Measurements from ENCODE around the gene SMO.

The SMO gene

DNA sequence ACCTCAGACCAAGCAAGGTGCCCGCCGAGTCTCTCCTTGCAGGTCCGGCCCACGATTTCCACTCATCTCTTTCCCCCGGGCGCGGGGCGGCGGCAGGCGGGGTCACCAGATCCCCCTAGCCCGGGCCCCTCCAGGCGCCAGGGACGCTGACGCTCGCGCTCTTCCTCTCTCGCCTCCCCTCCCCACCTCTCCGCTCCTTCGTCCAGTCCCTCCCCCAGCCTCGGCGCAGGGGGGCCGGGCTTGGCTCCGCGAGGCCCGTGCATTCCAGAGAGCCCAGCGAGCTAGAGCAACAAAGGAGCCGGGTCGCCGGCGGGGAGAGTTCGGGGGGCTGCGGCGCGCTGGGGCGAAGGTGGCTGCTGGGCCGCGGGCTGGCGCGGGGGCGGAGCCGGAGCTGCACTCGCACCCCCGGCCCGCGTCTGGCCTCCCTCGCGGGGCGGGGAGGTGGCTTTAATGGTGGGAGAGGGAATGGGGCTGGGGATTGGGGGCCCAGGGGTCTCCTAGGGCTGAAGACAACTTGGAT is at the start of gene SMO:
Gene SMO, plus strand, starts transcription at position 262 of the 520 bp plus-strand sequence. CDS start 519 bp downstream, outside the sequence.
- DNase-seq (ENCODE audit: low read depth): no peak

- no peak for DNase-seq (ENCODE audit: low read depth)
Measured at GRCh38 chr7:129143724-129144094, 44.7 kb upstream of the SMO start.

DNA sequence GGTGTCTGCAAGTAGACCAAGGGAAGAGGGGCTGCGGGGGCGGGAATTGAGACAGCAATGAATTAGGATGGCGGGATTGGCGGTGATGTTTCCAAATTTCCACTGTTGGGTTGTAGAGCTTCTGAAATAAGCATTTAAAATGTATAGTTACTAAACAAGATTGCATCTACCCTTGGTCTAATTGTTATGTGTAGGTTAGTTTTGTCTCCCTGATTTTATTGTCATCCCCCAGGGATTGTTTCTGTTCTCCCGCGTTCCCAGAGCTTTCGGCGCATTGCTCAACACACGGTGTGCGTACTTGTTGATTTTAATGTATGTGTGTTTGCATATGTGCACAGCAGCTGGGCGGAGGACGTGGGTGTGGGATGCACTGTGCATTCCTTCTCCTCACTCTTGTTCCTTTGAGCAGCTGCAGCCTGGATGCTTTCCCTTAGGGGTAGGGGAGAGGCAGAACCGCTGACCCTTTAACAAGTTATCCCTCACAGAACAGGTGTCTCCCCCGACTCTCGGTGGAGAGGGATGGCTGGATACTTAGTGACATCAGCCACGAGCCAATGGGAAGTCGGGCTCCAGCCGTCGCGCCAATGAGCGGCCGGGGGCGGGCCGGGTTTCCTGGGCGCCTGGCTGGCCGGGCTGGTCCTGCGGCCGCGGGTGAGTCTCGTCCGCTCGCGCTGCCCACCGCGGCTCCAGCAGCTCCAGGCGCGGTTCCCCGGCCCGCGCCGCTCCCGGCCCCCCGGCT is 44.2 kb upstream of the SMO start, which contains the start of gene TSPAN33:
Gene TSPAN33, plus strand, starts transcription at position 613 of the 739 bp plus-strand sequence. CDS start 274 bp downstream, outside the sequence.
- peak; percentile 41 for DNase-seq (ENCODE audit: low read depth)

DNA sequence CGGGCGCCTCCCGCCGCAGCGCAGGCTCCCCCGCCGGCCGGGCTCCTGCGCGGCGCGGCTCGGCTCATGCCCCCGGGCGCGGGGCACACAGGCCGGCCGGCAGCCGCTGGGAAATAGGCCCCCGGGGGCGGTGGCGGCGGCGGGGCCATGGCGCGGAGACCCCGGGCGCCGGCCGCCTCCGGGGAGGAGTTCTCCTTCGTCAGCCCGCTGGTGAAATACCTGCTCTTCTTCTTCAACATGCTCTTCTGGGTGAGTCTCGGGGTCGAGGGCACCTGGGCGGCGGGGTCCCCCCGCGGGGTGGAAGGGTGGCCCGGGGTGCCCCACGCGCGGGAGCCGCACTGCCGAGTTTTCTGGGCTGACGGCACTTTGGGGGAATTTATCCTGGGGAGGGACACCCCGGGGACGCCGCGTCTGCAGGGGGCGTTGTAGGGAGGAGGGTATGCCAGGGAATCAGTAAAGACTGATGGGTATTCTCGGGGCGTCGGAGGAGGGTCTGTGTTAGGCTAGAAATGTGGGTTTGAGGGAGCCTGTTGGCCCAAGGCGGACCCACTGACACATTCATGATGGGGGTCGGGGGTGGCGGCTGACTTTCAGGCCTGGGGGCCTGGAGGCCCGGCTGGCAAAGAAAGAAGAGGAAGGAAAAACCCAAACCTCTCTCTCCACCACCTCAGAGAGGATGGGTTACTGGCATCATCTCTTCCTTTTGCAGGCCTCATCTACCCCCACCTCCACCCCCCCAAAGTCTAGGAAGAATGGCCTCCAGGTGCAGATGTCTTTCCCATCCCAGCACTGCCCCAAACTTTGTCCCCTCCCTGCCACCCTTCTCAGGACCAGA is 43.4 kb upstream of the SMO start:
- DNase-seq (ENCODE audit: low read depth): no peak

- no peak for DNase-seq (ENCODE audit: low read depth)
Measured at GRCh38 chr7:129146237-129146979, 42.0 kb upstream of the SMO start.

DNA sequence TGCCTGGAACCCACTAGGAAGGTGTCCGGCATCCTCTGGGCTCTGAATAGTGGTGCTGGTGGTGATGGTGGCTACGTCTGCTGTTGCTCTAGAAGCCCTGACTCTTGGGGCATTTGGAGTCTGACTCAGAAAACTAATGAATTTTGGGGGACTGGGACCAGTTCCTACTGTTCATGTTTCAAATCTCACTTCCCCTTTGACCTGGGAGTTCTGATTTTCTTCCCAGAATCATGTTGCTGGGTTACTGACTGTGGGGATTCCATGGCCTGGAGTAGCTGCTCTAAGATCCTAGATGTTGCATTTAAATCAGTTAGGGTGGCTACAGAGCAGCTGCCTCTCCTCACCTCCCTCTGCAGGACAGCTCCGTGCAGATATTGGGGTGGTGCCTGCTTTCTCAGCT is 40.7 kb upstream of the SMO start:
- no peak for DNase-seq (ENCODE audit: low read depth)

GRCh38 chr7:129149511-129149910 is 38.9 kb upstream of the SMO start:
- DNase-seq (ENCODE audit: low read depth): no peak

GRCh38 chr7:129150199-129150996 is 38.0 kb upstream of the SMO start:
- no peak for DNase-seq (ENCODE audit: low read depth)

GRCh38 chr7:129157651-129158050 is 30.8 kb upstream of the SMO start:
- no peak for DNase-seq (ENCODE audit: low read depth)

DNA sequence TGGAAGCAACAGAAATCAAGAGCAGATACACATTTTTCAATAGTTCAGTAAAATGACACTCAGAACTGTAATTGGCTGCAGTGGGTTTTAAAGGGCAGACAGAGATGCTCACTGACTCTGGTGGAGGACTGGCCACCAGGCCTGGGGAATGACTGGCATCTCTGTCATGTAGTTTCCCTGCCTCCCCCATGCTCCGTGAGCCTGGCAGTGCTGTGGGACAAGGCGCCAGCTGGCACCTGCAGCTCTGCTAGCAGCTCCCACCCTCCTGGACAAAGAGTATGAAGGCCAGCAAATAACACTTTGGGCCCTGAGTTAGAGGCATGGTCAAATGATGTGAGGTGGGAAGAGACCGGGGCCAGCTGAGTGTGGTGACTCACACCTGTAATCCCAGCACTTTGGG is 28.9 kb upstream of the SMO start:
- no peak for DNase-seq (ENCODE audit: low read depth)

- DNase-seq (ENCODE audit: low read depth): no peak
Measured at GRCh38 chr7:129160161-129160905, 28.1 kb upstream of the SMO start.

DNA sequence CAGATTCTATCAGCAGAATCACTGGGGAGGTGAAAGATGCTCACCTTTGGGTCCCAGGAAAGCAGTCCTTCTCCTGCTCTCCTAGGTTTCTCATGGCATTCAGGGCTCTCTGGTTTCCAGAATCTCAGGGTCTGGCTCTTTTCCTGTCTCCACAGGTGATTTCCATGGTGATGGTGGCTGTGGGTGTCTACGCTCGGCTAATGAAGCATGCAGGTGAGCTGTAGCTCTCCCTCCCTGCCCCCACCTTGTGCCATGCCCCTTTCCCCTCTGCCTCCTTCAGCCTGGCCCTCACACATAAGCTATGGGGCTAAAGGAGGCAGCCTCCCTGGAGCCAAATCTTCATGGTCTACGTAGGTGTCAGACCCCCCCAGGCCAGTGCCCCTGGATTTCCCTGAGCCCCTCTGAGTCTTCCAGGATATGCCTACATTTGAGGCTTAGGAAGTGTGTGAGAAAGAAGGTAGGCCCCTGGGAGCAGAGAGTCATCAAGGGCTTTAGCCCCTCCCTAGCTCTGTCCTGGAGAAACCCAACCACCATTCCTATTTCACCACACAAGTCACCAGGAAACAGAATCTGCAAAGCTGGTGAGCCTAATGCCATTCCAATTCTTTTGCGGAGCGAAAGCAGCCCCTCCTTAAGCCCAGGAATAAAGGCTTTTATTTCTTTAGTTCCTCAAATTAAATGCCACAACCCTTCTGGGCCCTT is 26.8 kb upstream of the SMO start:
- no peak for DNase-seq (ENCODE audit: low read depth)

DNA sequence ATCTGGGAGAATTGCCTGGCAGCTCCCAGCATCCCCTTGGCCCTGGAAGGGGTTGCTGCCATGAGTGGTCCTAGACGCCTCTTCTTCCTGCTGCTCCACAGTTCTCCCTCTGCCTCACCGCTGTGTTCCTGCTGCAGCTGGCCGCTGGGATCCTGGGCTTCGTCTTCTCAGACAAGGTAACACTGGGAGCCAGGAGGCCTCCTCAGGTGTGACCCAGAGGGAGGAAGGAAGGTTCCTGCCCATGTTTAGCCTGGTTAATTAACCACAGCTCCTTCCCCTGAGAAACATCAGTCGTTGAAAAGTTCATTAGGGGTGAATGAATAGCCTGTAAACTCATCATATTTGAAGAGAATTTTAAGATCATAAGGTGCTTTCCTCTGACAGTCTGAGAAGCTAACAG is 25.7 kb upstream of the SMO start:
- no peak for DNase-seq (ENCODE audit: low read depth)

GRCh38 chr7:129163875-129164544 is 24.4 kb upstream of the SMO start:
- DNase-seq (ENCODE audit: low read depth): no peak

DNA sequence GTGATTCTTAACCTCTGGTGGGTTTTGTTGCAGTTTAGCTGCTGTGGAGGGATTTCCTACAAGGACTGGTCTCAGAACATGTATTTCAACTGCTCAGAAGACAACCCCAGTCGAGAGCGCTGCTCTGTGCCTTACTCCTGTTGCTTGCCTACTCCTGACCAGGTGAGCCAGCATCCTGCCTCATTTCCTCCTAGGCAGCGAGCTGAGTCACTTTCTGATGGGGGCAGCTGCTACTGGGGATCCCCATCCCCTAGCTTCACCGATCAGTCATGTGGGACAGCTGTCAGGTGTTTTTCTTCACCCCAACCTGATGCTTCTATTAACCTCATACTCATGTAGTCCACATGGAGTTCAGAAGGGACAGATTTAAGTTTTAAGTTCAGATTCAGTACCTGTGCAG is 21.7 kb upstream of the SMO start:
- DNase-seq (ENCODE audit: low read depth): no peak

GRCh38 chr7:129167817-129168216 is 20.6 kb upstream of the SMO start:
- DNase-seq (ENCODE audit: low read depth): no peak

DNA sequence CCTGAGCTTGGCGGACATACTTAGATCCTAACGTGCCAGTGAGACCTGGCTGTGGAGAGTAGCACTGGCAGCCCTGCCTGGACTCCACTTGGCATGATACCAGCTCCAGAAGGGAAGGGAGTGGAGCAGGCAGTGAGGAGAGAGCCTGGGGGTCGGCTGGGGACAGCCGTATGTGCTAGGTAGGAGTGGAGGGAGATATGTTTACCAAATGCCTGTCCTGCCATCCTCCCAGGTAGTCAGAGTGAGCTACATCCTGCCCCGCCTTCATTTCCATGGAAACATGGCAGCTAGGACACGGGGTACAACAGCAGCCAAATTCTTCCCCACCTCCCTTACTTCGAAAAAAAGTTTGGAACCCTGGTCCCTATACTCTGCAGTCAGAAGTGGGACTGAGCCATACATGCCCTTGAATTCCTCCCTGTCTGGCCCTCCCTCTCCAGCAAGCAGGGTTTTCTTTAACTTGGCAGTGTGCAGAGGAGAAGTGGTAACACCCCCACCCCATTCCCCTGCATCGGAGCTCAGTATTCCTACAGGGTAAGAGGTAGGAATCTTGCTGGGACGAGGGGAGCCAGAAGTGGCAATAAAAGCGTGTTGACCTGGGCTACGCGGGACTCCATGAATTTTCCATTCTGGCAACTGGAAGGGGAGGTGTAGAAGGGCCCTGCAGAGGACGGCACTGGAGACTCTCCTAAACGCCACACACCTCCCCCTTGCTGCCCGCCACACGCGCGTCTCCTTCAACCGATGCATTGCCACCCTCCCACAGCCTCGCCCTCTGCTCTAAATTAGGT is 20.0 kb upstream of the SMO start:
- no peak for DNase-seq (ENCODE audit: low read depth)

DNA sequence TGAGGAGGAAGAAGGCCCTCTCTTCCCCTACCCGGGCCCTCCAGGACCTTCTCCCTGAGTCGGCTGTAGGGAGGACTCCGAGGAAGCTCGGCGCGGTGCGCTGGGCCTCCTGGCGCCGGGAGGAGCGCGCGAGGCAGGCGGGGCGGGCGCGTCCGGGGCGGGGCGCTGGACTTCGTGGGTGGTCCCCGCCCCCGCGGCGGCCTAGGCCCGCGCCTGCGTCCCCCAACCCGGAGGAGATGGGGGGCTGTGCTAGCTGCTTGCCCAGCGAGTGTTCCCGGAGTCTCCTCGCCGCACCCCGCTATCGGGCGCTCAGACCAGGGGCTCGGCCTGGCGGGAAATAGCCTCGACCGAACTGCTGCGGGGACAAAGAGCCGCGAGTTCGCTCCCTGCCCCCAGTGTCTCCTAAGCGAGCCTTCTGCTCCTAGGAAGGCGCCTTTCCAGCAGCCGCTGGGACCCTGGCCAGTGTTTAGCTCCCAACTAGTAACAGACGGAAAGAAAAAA is 19.2 kb upstream of the SMO start:
- no peak for DNase-seq (ENCODE audit: low read depth)

All from stimulated activated CD4-positive, alpha-beta T cell treated with anti-CD3 and anti-CD28 coated beads, Interleukin-2, amount 100 ng/mL, for 4 hours (primary cell).